H1 (cell line): Measurements from ENCODE around the gene RMND1. TPM values are rescaled to one million over a fixed set of nuclear protein-coding genes. Genes with fewer than 3 reads are reported as not detected.

Source experiments
- CTCF ChIA-PET: fragments of 300-600 bp; sonication (Branson Sonifier 250); formaldehyde crosslinking; loops from one replicate; lab custom pipeline; 2021; ENCODE audit not compliant: partially characterized antibody; lab: Charles Lee
- POLR2A ChIA-PET: fragments of 300-600 bp; sonication (Branson Sonifier 250); formaldehyde crosslinking; loops from one replicate; lab custom pipeline; 2021; ENCODE audit warnings: inconsistent platforms; ENCODE audit not compliant: partially characterized antibody; lab: Charles Lee
- DNase-seq, 2 experiments: peaks; one replicate each; pipeline versions ENCODE4 v3.0.0 to v3.0.0-alpha.2; 2010 to 2022; ENCODE audit warnings: low spot score in 2 of 2, low read depth in 1 of 2, mixed read lengths in 1 of 2
- FAIRE-seq: peaks from 2 replicates; lab custom pipeline; 2011; peaks lifted over from hg19 to GRCh38; lab: Jason Lieb, UNC
- H2AFZ ChIP-seq: 2 replicates; pipeline ENCODE4 v1.8.1; 2012; ENCODE audit warnings: low read length, inconsistent platforms
- H2AK5ac ChIP-seq: 2 replicates; pipeline ENCODE4 v1.6.1; 2013; ENCODE audit warnings: low read depth, low read length
- H2BK120ac ChIP-seq: replicated peaks from 2 replicates; pipeline ENCODE3; 2013; ENCODE audit warnings: low read depth, low read length, inconsistent platforms
- H2BK12ac ChIP-seq: 2 replicates; pipeline ENCODE4 v1.6.1; 2013; ENCODE audit warnings: low read depth, low read length
- H2BK15ac ChIP-seq: 2 replicates; pipeline ENCODE4 v1.6.1; 2013; ENCODE audit warnings: low read length
- H2BK20ac ChIP-seq: 2 replicates; pipeline ENCODE4 v1.6.1; 2013; ENCODE audit warnings: low read length
- H2BK5ac ChIP-seq: 2 replicates; pipeline ENCODE4 v1.6.1; 2013; ENCODE audit warnings: low read depth, low read length
- H3K14ac ChIP-seq: 2 replicates; pipeline ENCODE4 v1.6.1; 2013; ENCODE audit warnings: inconsistent platforms; ENCODE audit not compliant: insufficient read length
- H3K18ac ChIP-seq: 2 replicates; pipeline ENCODE4 v1.6.1; 2013; ENCODE audit warnings: low read length; ENCODE audit errors: extremely low read depth
- H3K23ac ChIP-seq: 2 replicates; pipeline ENCODE4 v1.6.1; 2013; ENCODE audit warnings: inconsistent platforms; ENCODE audit not compliant: insufficient read length
- H3K23me2 ChIP-seq: 2 replicates; pipeline ENCODE4 v1.6.1; 2013; ENCODE audit warnings: low read depth, low read length
- H3K27ac ChIP-seq: 2 replicates; pipeline ENCODE4 v1.6.1; 2011; ENCODE audit warnings: low read depth, low read length, inconsistent platforms
- H3K27me3 ChIP-seq, 4 experiments: replicated peaks in 1 of 4; 1 replicate in 1 of 4; 2 replicates in 3 of 4; pipeline versions ENCODE4 v1.6.1 to v1.8.1; 2011 to 2013; ENCODE audit warnings: low read length in 3 of 4, mild to moderate bottlenecking in 3 of 4, inconsistent platforms in 2 of 4, mixed read lengths in 2 of 4, moderate library complexity in 1 of 4; ENCODE audit not compliant: control insufficient read depth in 3 of 4, insufficient read depth in 3 of 4; ENCODE audit errors: extremely low read depth in 1 of 4
- H3K36me3 ChIP-seq, 4 experiments: 2 replicates each; pipeline versions ENCODE4 v1.6.1 to v1.8.1; 2011 to 2013; ENCODE audit warnings: mild to moderate bottlenecking in 4 of 4, low read length in 3 of 4, moderate library complexity in 2 of 4, control low read depth in 1 of 4, inconsistent platforms in 1 of 4; ENCODE audit not compliant: insufficient read depth in 4 of 4, control insufficient read depth in 2 of 4
- H3K4ac ChIP-seq: replicated peaks from 2 replicates; pipeline ENCODE3; 2013; ENCODE audit warnings: low read length, low read depth, mixed read lengths, inconsistent platforms; ENCODE audit not compliant: insufficient read length
- H3K4me1 ChIP-seq, 4 experiments: replicated peaks in 1 of 4; 1 replicate in 1 of 4; 2 replicates in 3 of 4; pipeline versions ENCODE4 v1.6.1 to v1.8.1; 2011 to 2013; ENCODE audit warnings: low read length in 3 of 4, inconsistent platforms in 2 of 4, mixed read lengths in 1 of 4; ENCODE audit not compliant: insufficient read depth in 4 of 4, control insufficient read depth in 3 of 4
- H3K4me2 ChIP-seq, 2 experiments: 2 replicates each; pipeline versions ENCODE4 v1.6.1 to v1.8.1; 2011 to 2013; ENCODE audit warnings: low read depth in 2 of 2, low read length in 2 of 2, control low read depth in 1 of 2, inconsistent platforms in 1 of 2, mild to moderate bottlenecking in 1 of 2; ENCODE audit not compliant: insufficient read depth in 1 of 2
- H3K4me3 ChIP-seq, 4 experiments: fragments of 200-600, 300-600 bp in 1 of 4; sonication (generic), shearing (Covaris generic), sonication (Bioruptor Twin) in 1 of 4; 2 replicates each; pipeline versions ENCODE4 v1.5.1 to v1.8.1; 2011 to 2016; ENCODE audit warnings: low read length in 4 of 4, low read depth in 3 of 4, control low read depth in 2 of 4, inconsistent platforms in 2 of 4, mild to moderate bottlenecking in 2 of 4, mixed read lengths in 1 of 4, moderate library complexity in 1 of 4; ENCODE audit not compliant: insufficient read depth in 2 of 4; ENCODE audit errors: extremely low read depth in 1 of 4
- H3K56ac ChIP-seq: replicated peaks from 2 replicates; pipeline ENCODE3; 2013; ENCODE audit warnings: low read depth, mild to moderate bottlenecking, mixed read lengths, low read length, inconsistent platforms; ENCODE audit not compliant: insufficient read length
- H3K79me1 ChIP-seq: 2 replicates; pipeline ENCODE4 v1.6.1; 2013; ENCODE audit warnings: low read depth, low read length, control low read depth
- H3K79me2 ChIP-seq, 2 experiments: 2 replicates each; pipeline versions ENCODE4 v1.6.1 to v1.8.1; 2012 to 2013; ENCODE audit warnings: low read length in 2 of 2, mild to moderate bottlenecking in 2 of 2, inconsistent platforms in 1 of 2; ENCODE audit not compliant: insufficient read depth in 2 of 2, control insufficient read depth in 1 of 2
- H3K9ac ChIP-seq, 4 experiments: replicated peaks in 1 of 4; 1 replicate in 1 of 4; 2 replicates in 3 of 4; pipeline versions ENCODE4 v1.6.1 to v1.8.1; 2011 to 2013; ENCODE audit warnings: low read depth in 3 of 4, low read length in 3 of 4, control low read depth in 2 of 4, mild to moderate bottlenecking in 2 of 4, moderate library complexity in 2 of 4, inconsistent platforms in 1 of 4; ENCODE audit errors: extremely low read depth in 1 of 4
- H3K9me3 ChIP-seq, 2 experiments: 2 replicates each; pipeline versions ENCODE4 v1.6.1 to v1.8.1; 2012 to 2013; ENCODE audit warnings: mild to moderate bottlenecking in 2 of 2, moderate library complexity in 2 of 2, control low read depth in 1 of 2, inconsistent platforms in 1 of 2, low read depth in 1 of 2, low read length in 1 of 2, mixed read lengths in 1 of 2; ENCODE audit not compliant: insufficient read depth in 2 of 2
- H4K20me1 ChIP-seq, 2 experiments: replicated peaks in 1 of 2; 2 replicates each; pipeline versions ENCODE3 to v1.8.1; 2011 to 2013; ENCODE audit warnings: inconsistent platforms in 2 of 2, low read length in 2 of 2, mild to moderate bottlenecking in 1 of 2; ENCODE audit not compliant: insufficient read depth in 2 of 2, control insufficient read depth in 1 of 2
- H4K5ac ChIP-seq: 2 replicates; pipeline ENCODE4 v1.6.1; 2013; ENCODE audit warnings: low read length, low read depth, mixed read lengths, inconsistent platforms; ENCODE audit not compliant: insufficient read length
- H4K8ac ChIP-seq: 2 replicates; pipeline ENCODE4 v1.8.0; 2013; ENCODE audit warnings: mild to moderate bottlenecking, moderate library complexity, low read length, inconsistent platforms; ENCODE audit not compliant: insufficient read depth; ENCODE audit errors: extremely low read depth
- H4K91ac ChIP-seq: replicated peaks from 2 replicates; pipeline ENCODE3; 2013; ENCODE audit warnings: low read length, mixed read lengths, inconsistent platforms; ENCODE audit not compliant: insufficient read length
- ASH2L ChIP-seq: fragments of 200-600, 300-600 bp; sonication (generic); IDR thresholded peaks from one replicate; pipeline ENCODE4 v1.7.1; 2017; ENCODE audit warnings: low read length
- BCL11A ChIP-seq, 2 experiments: IDR thresholded peaks; one replicate each; pipeline ENCODE4 v1.6.1; 2011; ENCODE audit warnings: low read depth in 2 of 2, low read length in 2 of 2, mild to moderate bottlenecking in 2 of 2
- CBX5 ChIP-seq: fragments of 300-800, 300-1000 bp; sonication (generic); IDR thresholded peaks from 2 replicates; pipeline ENCODE4 v1.7.1; 2016; ENCODE audit warnings: antibody characterized with exemption, low read length, low read depth
- EZH2 ChIP-seq: fragments of 200-600 bp; sonication (generic); IDR thresholded peaks from 2 replicates; pipeline ENCODE4 v1.7.1; 2012; ENCODE audit warnings: low read depth, mild to moderate bottlenecking, moderate library complexity, low read length, inconsistent platforms; ENCODE audit not compliant: severe bottlenecking
- FOSL1 ChIP-seq: IDR thresholded peaks from 2 replicates; pipeline ENCODE4 v1.6.1; 2011; ENCODE audit warnings: mild to moderate bottlenecking, low read depth, low read length, moderate library complexity; ENCODE audit not compliant: insufficient read depth
- MAX ChIP-seq: IDR thresholded peaks from 2 replicates; pipeline ENCODE4 v1.6.1; 2012; ENCODE audit warnings: inconsistent platforms
- SP2 ChIP-seq: IDR thresholded peaks from 2 replicates; pipeline ENCODE4 v1.6.1; 2012; ENCODE audit warnings: mild to moderate bottlenecking, low read length, inconsistent platforms
- SRF ChIP-seq: IDR thresholded peaks from 2 replicates; pipeline ENCODE4 v1.6.1; 2011; ENCODE audit warnings: mild to moderate bottlenecking, low read depth, low read length, moderate library complexity
- SUZ12 ChIP-seq: fragments of 200-600 bp; sonication (generic); IDR thresholded peaks from 2 replicates; pipeline ENCODE4 v1.6.1; 2012; ENCODE audit warnings: mild to moderate bottlenecking, inconsistent platforms, low read length, moderate library complexity, mixed read lengths
- TAF7 ChIP-seq: optimal IDR thresholded peaks from 2 replicates; pipeline ENCODE3; 2011; ENCODE audit warnings: low read depth, mild to moderate bottlenecking, inconsistent platforms, low read length, moderate library complexity, borderline replicate concordance
- WGBS, 2 experiments: shearing (Covaris generic) in 1 of 2; methylation state at CpG; one replicate each; pipeline versions ENCODE4 v1.1.6 to v1.1.7; 2013 to 2015; ENCODE audit warnings: low lambda C conversion rate in 2 of 2, mixed read lengths in 2 of 2, inconsistent platforms in 1 of 2, low coverage in 1 of 2, missing lambda C conversion rate in 1 of 2; ENCODE audit not compliant: insufficient replicate concordance in 2 of 2, insufficient coverage in 1 of 2, insufficient read length in 1 of 2; ENCODE audit errors: extremely low coverage in 1 of 2, missing lambda C conversion rate in 1 of 2; 5-methylcytosine and 5-hydroxymethylcytosine counted together
- polyA plus RNA-seq, 7 experiments: library from polyadenylated mRNA; depleted of rRNA in 3 of 7; stranded (reverse) in 5 of 7; unstranded in 2 of 7; fragments of >200 nt in 5 of 7; fragments of 200-250 nt in 2 of 7; gene quantifications; 1 replicate in 5 of 7; 2 replicates in 1 of 7; 4 replicates in 1 of 7; pipeline versions ENCODE4 v1.2.1 to v1.2.3, GENCODE V29; 2011 to 2013; ENCODE audit warnings: missing spikeins in 2 of 7, mixed read lengths in 2 of 7
- total RNA-seq: library from RNA; stranded (reverse); fragmentation: NEBNext Ultra II Directional; extraction: Animal tissue kit (Norgen Biotek cat#: 25700); gene quantifications from 2 replicates; pipeline ENCODE4 v1.2.1, GENCODE V29; 2021

The RMND1 gene
- total and polyA plus RNA-seq, 2 of the 8 experiments (the other 6 are each of a cell fraction or from before 2014, with no cell fraction given) = 7.3 to 21.9 TPM

- no peaks in the 10 kb centered on the region for H3K27me3 ChIP-seq
- 97 to 100% methylated on average over 1 to 3 of the region's 3 CpGs for WGBS, 2 experiments
- no peak overlapping the region for H2BK120ac ChIP-seq
- DNase-seq = no peak
- H2BK20ac ChIP-seq = no peak overlapping the region
- no peak overlapping the region for H4K91ac ChIP-seq
- H2AFZ ChIP-seq = no peak overlapping the region
- no peaks in the 10 kb centered on the region for H4K20me1 ChIP-seq
- no peaks in the 10 kb centered on the region for H3K4me1 ChIP-seq
- no peak overlapping the region for H2BK12ac ChIP-seq
- no peak overlapping the region for H3K4ac ChIP-seq
- FAIRE-seq = no peak
- no peak overlapping the region for H3K14ac ChIP-seq
- no peaks in the 10 kb centered on the region for H3K9me3 ChIP-seq
- H3K9ac ChIP-seq = no peak overlapping the region
- no peak overlapping the region for H3K56ac ChIP-seq
- H3K23me2 ChIP-seq = no peaks in the 10 kb centered on the region
- no peak overlapping the region for H3K4me3 ChIP-seq
- no peak overlapping the region for H4K5ac ChIP-seq
- no peak overlapping the region for H3K4me2 ChIP-seq
- H3K79me2 ChIP-seq = no peaks in the 10 kb centered on the region
- POLR2A ChIA-PET = interaction anchor here (0.7 to 1.8 kb wide), 2 partner anchors 9 to 926 kb away, joined by 3 to 5 read pairs; no protein-coding TSS in a partner anchor
- no peaks in the 10 kb centered on the region for H3K79me1 ChIP-seq
- TF ChIP-seq TAF7 (no peak), MAX (no peak), CBX5 (no peak), SUZ12 (no peak), EZH2 (no peak), ASH2L (no peak), BCL11A (IDR thresholded peaks at IDR 0.05; ENCODE audit: low read depth in 2 of 2, low read length in 2 of 2) (no peak), SP2 (no peak), FOSL1 (no peak), SRF (no peak)
- no peak overlapping the region for H3K23ac ChIP-seq
- no peak overlapping the region for H2AK5ac ChIP-seq
- H2BK15ac ChIP-seq = no peak overlapping the region
- H4K8ac ChIP-seq = no peak overlapping the region
- H3K36me3 ChIP-seq = peaks cover 7 to 72% (median 38%) of the 10 kb centered on the region in 4 experiments; a peak in 7 of 8 replicates
- H3K27ac ChIP-seq = no peak overlapping the region
- CTCF ChIA-PET = no interaction called here
- H3K18ac ChIP-seq = no peak overlapping the region
- no peak overlapping the region for H2BK5ac ChIP-seq
These were observed 37.2 kb downstream of the RMND1 start for GRCh38 chr6:151414641-151415260.
